SK-N-SH (cell line): ENCODE results near the gene TMEM14C. TPM values are rescaled to one million over a fixed set of nuclear protein-coding genes. Genes with fewer than 3 reads are reported as not detected.
A peak's percentile ranks its signal among the peaks of the same experiment; 100 is the strongest.

Source experiments
- CTCF ChIA-PET: fragments of 300-600, 350-600 bp; formaldehyde crosslinking; extraction: SDS; loops from one replicate; lab custom pipeline; 2021; lab: Yijun Ruan, JAX
- POLR2A ChIA-PET: fragments of 350-600 bp; sonication (Branson Sonifier 250); formaldehyde crosslinking; extraction: SDS; loops from one replicate; lab custom pipeline; 2020; ENCODE audit warnings: antibody characterized with exemption, inconsistent platforms; lab: Yijun Ruan, JAX
- DNase-seq: peaks from one replicate; pipeline ENCODE4 v3.0.0; 2012
- H2AFZ ChIP-seq: fragments of 200-600 bp; sonication (generic); 2 replicates; pipeline ENCODE4 v1.8.1; 2016; ENCODE audit warnings: antibody characterized with exemption, mild to moderate bottlenecking, low read depth
- H3F3A ChIP-seq: fragments of 200-600 bp; sonication (generic); replicated peaks from 2 replicates; pipeline ENCODE3; 2016; ENCODE audit warnings: antibody characterized with exemption, mild to moderate bottlenecking; ENCODE audit not compliant: insufficient read depth
- H3K27ac ChIP-seq, 2 experiments: fragments of 200-500 bp in 1 of 2; fragments of 200-600 bp in 1 of 2; sonication (Bioruptor generic) in 1 of 2; sonication (generic), shearing (Covaris generic) in 1 of 2; 2 replicates each; pipeline versions ENCODE4 v1.5.1 to v1.6.1; 2014 to 2016; ENCODE audit warnings: low read depth in 2 of 2, inconsistent platforms in 1 of 2, low read length in 1 of 2, mild to moderate bottlenecking in 1 of 2, mixed read lengths in 1 of 2
- H3K27me3 ChIP-seq: fragments of 200-600 bp; sonication (generic), shearing (Covaris generic); 2 replicates; pipeline ENCODE4 v1.6.1; 2016; ENCODE audit warnings: mixed run types; ENCODE audit not compliant: insufficient read depth
- H3K36me3 ChIP-seq, 2 experiments: fragments of 200-500 bp in 1 of 2; fragments of 200-600 bp in 1 of 2; sonication (Bioruptor generic) in 1 of 2; sonication (generic) in 1 of 2; replicated peaks in 1 of 2; 2 replicates each; pipeline versions ENCODE3 to v1.5.1; 2014 to 2016; ENCODE audit warnings: low read length in 1 of 2, mild to moderate bottlenecking in 1 of 2; ENCODE audit not compliant: insufficient read depth in 2 of 2, control insufficient read depth in 1 of 2
- H3K4me1 ChIP-seq, 2 experiments: fragments of 200-500 bp in 1 of 2; fragments of 200-600 bp in 1 of 2; sonication (Bioruptor generic) in 1 of 2; sonication (generic), shearing (Covaris generic) in 1 of 2; 2 replicates each; pipeline versions ENCODE4 v1.5.1 to v1.6.1; 2014 to 2016; ENCODE audit warnings: low read depth in 1 of 2, low read length in 1 of 2, mixed run types in 1 of 2; ENCODE audit not compliant: insufficient read depth in 2 of 2, control insufficient read depth in 1 of 2
- H3K4me2 ChIP-seq: fragments of 200-600 bp; sonication (generic), shearing (Covaris generic); 2 replicates; pipeline ENCODE4 v1.6.1; 2017; ENCODE audit warnings: mixed run types
- H3K4me3 ChIP-seq, 2 experiments: fragments of 200-500 bp in 1 of 2; fragments of 200-600 bp in 1 of 2; sonication (Bioruptor generic) in 1 of 2; sonication (generic), shearing (Covaris generic) in 1 of 2; 2 replicates each; pipeline versions ENCODE4 v1.5.1 to v1.8.1; 2014 to 2016; ENCODE audit warnings: low read depth in 2 of 2, inconsistent platforms in 1 of 2, low read length in 1 of 2, mild to moderate bottlenecking in 1 of 2, mixed read lengths in 1 of 2, moderate library complexity in 1 of 2
- H3K79me2 ChIP-seq: fragments of 200-600 bp; sonication (generic); 2 replicates; pipeline ENCODE4 v1.8.1; 2017; ENCODE audit warnings: mild to moderate bottlenecking; ENCODE audit not compliant: insufficient read depth
- H3K9ac ChIP-seq: fragments of 200-600 bp; sonication (generic); 2 replicates; pipeline ENCODE4 v1.6.1; 2017; ENCODE audit warnings: mixed run types
- H3K9me2 ChIP-seq: fragments of 200-600 bp; sonication (generic); 2 replicates; pipeline ENCODE4 v1.6.1; 2017; ENCODE audit warnings: mixed run types
- H3K9me3 ChIP-seq: fragments of 200-600 bp; sonication (generic); 2 replicates; pipeline ENCODE4 v1.6.1; 2017; ENCODE audit warnings: mixed run types, mild to moderate bottlenecking, moderate library complexity
- H4K20me1 ChIP-seq: fragments of 200-600 bp; sonication (generic); 2 replicates; pipeline ENCODE4 v1.6.1; 2017; ENCODE audit warnings: mild to moderate bottlenecking, mixed run types; ENCODE audit not compliant: insufficient read depth
- ELF1 ChIP-seq: IDR thresholded peaks from 2 replicates; pipeline ENCODE4 v1.4.0; 2012
- EZH2phosphoT487 ChIP-seq: fragments of 200-600 bp; sonication (generic); IDR thresholded peaks from 2 replicates; pipeline ENCODE4 v1.6.1; 2017; ENCODE audit warnings: low read depth, mixed run types, mild to moderate bottlenecking, antibody characterized with exemption, moderate library complexity, borderline replicate concordance
- FOSL2 ChIP-seq: IDR thresholded peaks from 2 replicates; pipeline ENCODE4 v1.4.0; 2012; ENCODE audit warnings: low read depth, mild to moderate bottlenecking, moderate library complexity, borderline replicate concordance
- FOXM1 ChIP-seq: IDR thresholded peaks from 2 replicates; pipeline ENCODE4 v1.4.0; 2012; ENCODE audit warnings: low read depth, mild to moderate bottlenecking
- GATA2 ChIP-seq: sonication (generic); formaldehyde crosslinking; IDR thresholded peaks from 2 replicates; pipeline ENCODE4 v1.5.0; 2020; ENCODE audit warnings: mild to moderate bottlenecking, missing genetic modification reagents
- IRF3 ChIP-seq: fragments of 150-350 bp; IDR thresholded peaks from 2 replicates; pipeline ENCODE4 v1.6.1; 2016; ENCODE audit warnings: mild to moderate bottlenecking, low read depth, low read length
- MXI1 ChIP-seq: IDR thresholded peaks from 2 replicates; pipeline ENCODE4 v1.6.1; 2012; ENCODE audit warnings: mild to moderate bottlenecking, low read depth, low read length, improper control_type of control experiment
- NFIC ChIP-seq: IDR thresholded peaks from 2 replicates; pipeline ENCODE4 v1.4.0; 2012; ENCODE audit warnings: borderline replicate concordance
- NRF1 ChIP-seq: IDR thresholded peaks from 2 replicates; pipeline ENCODE4 v1.6.1; 2012; ENCODE audit warnings: low read depth, mild to moderate bottlenecking, low read length
- POLR2AphosphoS5 ChIP-seq: IDR thresholded peaks from 2 replicates; pipeline ENCODE4 v1.6.1; 2012; ENCODE audit warnings: low read depth, low read length
- RAD21 ChIP-seq: IDR thresholded peaks from 2 replicates; pipeline ENCODE4 v1.6.1; 2012; ENCODE audit warnings: mild to moderate bottlenecking, low read length
- RCOR1 ChIP-seq: fragments of 150-350 bp; IDR thresholded peaks from 2 replicates; pipeline ENCODE4 v1.6.1; 2017; ENCODE audit warnings: antibody characterized with exemption, low read length
- RXRA ChIP-seq: IDR thresholded peaks from 2 replicates; pipeline ENCODE4 v1.4.0; 2012; ENCODE audit warnings: low read depth, mild to moderate bottlenecking, borderline replicate concordance
- SIN3A ChIP-seq: IDR thresholded peaks from 2 replicates; pipeline ENCODE4 v1.6.1; 2012; ENCODE audit warnings: low read depth, mild to moderate bottlenecking, low read length, moderate library complexity, borderline replicate concordance
- SMC3 ChIP-seq: IDR thresholded peaks from 2 replicates; pipeline ENCODE4 v1.6.1; 2012; ENCODE audit warnings: low read depth, low read length, improper control_type of control experiment
- TAF1 ChIP-seq: IDR thresholded peaks from 2 replicates; pipeline ENCODE4 v1.6.1; 2012; ENCODE audit warnings: low read depth, mild to moderate bottlenecking, low read length, moderate library complexity, borderline replicate concordance
- TEAD4 ChIP-seq: IDR thresholded peaks from 2 replicates; pipeline ENCODE4 v1.4.0; 2012; ENCODE audit warnings: mild to moderate bottlenecking, borderline replicate concordance; ENCODE audit not compliant: insufficient read depth
- YY1 ChIP-seq: IDR thresholded peaks from 2 replicates; pipeline ENCODE4 v1.4.0; 2012; ENCODE audit warnings: low read depth, mild to moderate bottlenecking
- WGBS: methylation state at CpG from one replicate; pipeline ENCODE4 v1.1.6; 2017; ENCODE audit warnings: low lambda C conversion rate; 5-methylcytosine and 5-hydroxymethylcytosine counted together
- polyA plus RNA-seq, 3 experiments: library from polyadenylated mRNA; depleted of rRNA; stranded (reverse); fragments of >200 nt; gene quantifications; 2 replicates each; pipeline ENCODE4 v1.2.3, GENCODE V29; 2012
- TF ChIP-seq, protein P1 (sequence below): fragments of 200-600 bp; sonication (generic); IDR thresholded peaks from 2 replicates; pipeline ENCODE4 v1.6.1; 2017; ENCODE audit warnings: antibody characterized with exemption, mild to moderate bottlenecking, moderate library complexity

TMEM14C gene
- polyA plus RNA-seq, 1 of the 3 experiments (the other 2 are of a cell fraction): 199 TPM

GRCh38 chr6:10745116-10745515 is 22.2 kb downstream of the TMEM14C start:
- no peak overlapping the region for H3K27ac ChIP-seq
- CTCF ChIA-PET: no interaction called here
- H3K9ac ChIP-seq: no peak overlapping the region
- H3K9me3 ChIP-seq: no peaks in the 10 kb centered on the region
- peaks cover 6 to 20% of the 10 kb centered on the region in 2 experiments; a peak in 3 of 4 replicates for H3K4me1 ChIP-seq
- H3K79me2 ChIP-seq: peaks cover 25% of the 10 kb centered on the region
- no peaks in the 10 kb centered on the region for H3K27me3 ChIP-seq
- no peak overlapping the region for H3K4me3 ChIP-seq
- H3K4me2 ChIP-seq: no peak overlapping the region
- H4K20me1 ChIP-seq: no peaks in the 10 kb centered on the region
- POLR2A ChIA-PET: interaction anchor here (0.6 kb wide), 1 partner anchor 189 kb away, joined by 3 read pairs; no protein-coding TSS in a partner anchor
- peaks cover 7 to 17% of the 10 kb centered on the region in 2 experiments for H3K36me3 ChIP-seq
- no peak for DNase-seq
- no peaks in the 10 kb centered on the region for H3F3A ChIP-seq
- no peaks in the 10 kb centered on the region for H3K9me2 ChIP-seq
- H2AFZ ChIP-seq: no peak overlapping the region
- WGBS: 98% methylated on average over 5 of the region's 5 CpGs
- TF ChIP-seq IRF3 (no peak), RXRA (no peak), NFIC (no peak), FOXM1 (no peak), RAD21 (no peak), TAF1 (no peak), FOSL2 (no peak), POLR2AphosphoS5 (no peak), GATA2 (CRISPR knock-in tag) (no peak), SIN3A (no peak), TEAD4 (no peak), EZH2phosphoT487 (no peak), NRF1 (no peak)
- TF ChIP-seq, protein P1, sequence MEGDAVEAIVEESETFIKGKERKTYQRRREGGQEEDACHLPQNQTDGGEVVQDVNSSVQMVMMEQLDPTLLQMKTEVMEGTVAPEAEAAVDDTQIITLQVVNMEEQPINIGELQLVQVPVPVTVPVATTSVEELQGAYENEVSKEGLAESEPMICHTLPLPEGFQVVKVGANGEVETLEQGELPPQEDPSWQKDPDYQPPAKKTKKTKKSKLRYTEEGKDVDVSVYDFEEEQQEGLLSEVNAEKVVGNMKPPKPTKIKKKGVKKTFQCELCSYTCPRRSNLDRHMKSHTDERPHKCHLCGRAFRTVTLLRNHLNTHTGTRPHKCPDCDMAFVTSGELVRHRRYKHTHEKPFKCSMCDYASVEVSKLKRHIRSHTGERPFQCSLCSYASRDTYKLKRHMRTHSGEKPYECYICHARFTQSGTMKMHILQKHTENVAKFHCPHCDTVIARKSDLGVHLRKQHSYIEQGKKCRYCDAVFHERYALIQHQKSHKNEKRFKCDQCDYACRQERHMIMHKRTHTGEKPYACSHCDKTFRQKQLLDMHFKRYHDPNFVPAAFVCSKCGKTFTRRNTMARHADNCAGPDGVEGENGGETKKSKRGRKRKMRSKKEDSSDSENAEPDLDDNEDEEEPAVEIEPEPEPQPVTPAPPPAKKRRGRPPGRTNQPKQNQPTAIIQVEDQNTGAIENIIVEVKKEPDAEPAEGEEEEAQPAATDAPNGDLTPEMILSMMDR: no peak

GRCh38 chr6:10746915-10747250 is 24.0 kb downstream of the TMEM14C start:
- peaks cover 6 to 20% of the 10 kb centered on the region in 2 experiments; a peak in 3 of 4 replicates for H3K4me1 ChIP-seq
- no peaks in the 10 kb centered on the region for H3K9me2 ChIP-seq
- WGBS: 22% methylated on average over 9 of the region's 9 CpGs
- H4K20me1 ChIP-seq: no peaks in the 10 kb centered on the region
- POLR2A ChIA-PET: interaction anchor here (0.6 to 3.9 kb wide), 6 partner anchors 23 to 191 kb away, joined by 3 to 66 read pairs (median 5); partner anchors contain the start of genes C6orf52, PAK1IP1 and TMEM14C
- CTCF ChIA-PET: interaction anchor here (1.0 to 2.0 kb wide), 4 partner anchors 9 to 24 kb away, joined by 3 to 7 read pairs (median 4); partner anchors contain the start of gene TMEM14C
- peak overlapping the region; percentile 95 for H3K4me2 ChIP-seq
- H3K27ac ChIP-seq: peak overlapping the region in 1 of 2 experiments; percentile 88; a peak in 2 of 4 replicates
- no peaks in the 10 kb centered on the region for H3K9me3 ChIP-seq
- H3K9ac ChIP-seq: peak overlapping the region; percentile 65
- H3F3A ChIP-seq: no peaks in the 10 kb centered on the region
- H2AFZ ChIP-seq: peak overlapping the region; percentile 97
- H3K27me3 ChIP-seq: no peaks in the 10 kb centered on the region
- peak overlapping the region; percentile 91 to 93 for H3K4me3 ChIP-seq
- no peak for DNase-seq
- peaks cover 40% of the 10 kb centered on the region for H3K79me2 ChIP-seq
- peaks cover 19 to 21% of the 10 kb centered on the region in 2 experiments for H3K36me3 ChIP-seq
- TF ChIP-seq SMC3: no peak
- no peak for TF ChIP-seq POLR2AphosphoS5
- no peak for TF ChIP-seq MXI1
- TF ChIP-seq IRF3: no peak
- TF ChIP-seq RCOR1: no peak
- TF ChIP-seq, protein P1: no peak
- no peak for TF ChIP-seq GATA2 (CRISPR knock-in tag)
- TF ChIP-seq TEAD4: no peak
- TF ChIP-seq SIN3A: no peak
- no peak for TF ChIP-seq ELF1
- TF ChIP-seq YY1: no peak
